Mesendoderm (in vitro differentiated cells): ENCODE data around the gene GTF2H3. TPM values are rescaled to one million over a fixed set of nuclear protein-coding genes. Genes with fewer than 3 reads are reported as not detected.

Experiments
- DNase-seq: peaks from one replicate; pipeline ENCODE4 v3.0.0; 2013
- H2AK5ac ChIP-seq: 2 replicates; pipeline ENCODE4 v1.6.1; 2013; ENCODE audit warnings: low read length, inconsistent platforms
- H2BK120ac ChIP-seq: 2 replicates; pipeline ENCODE4 v1.6.1; 2013; ENCODE audit warnings: low read depth, mild to moderate bottlenecking, low read length, moderate library complexity, mixed read lengths
- H2BK15ac ChIP-seq: replicated peaks from 2 replicates; pipeline ENCODE4 v1.6.1; 2013; ENCODE audit warnings: low read depth, mild to moderate bottlenecking, moderate library complexity
- H2BK5ac ChIP-seq: 2 replicates; pipeline ENCODE4 v1.6.1; 2013; ENCODE audit warnings: low read length, inconsistent platforms
- H3K18ac ChIP-seq: 2 replicates; pipeline ENCODE4 v1.6.1; 2013; ENCODE audit warnings: mild to moderate bottlenecking, low read length, mixed read lengths
- H3K23ac ChIP-seq: one replicate; pipeline ENCODE4 v1.6.1; 2013; ENCODE audit warnings: low read length
- H3K27ac ChIP-seq: 2 replicates; pipeline ENCODE4 v1.5.1; 2013; ENCODE audit warnings: low read depth, mild to moderate bottlenecking, inconsistent platforms, low read length, moderate library complexity
- H3K27me3 ChIP-seq: 2 replicates; pipeline ENCODE4 v1.6.1; 2013; ENCODE audit warnings: low read length, control low read depth, mild to moderate bottlenecking, inconsistent platforms; ENCODE audit not compliant: insufficient read depth, poor library complexity
- H3K36me3 ChIP-seq: 2 replicates; pipeline ENCODE4 v1.6.1; 2013; ENCODE audit warnings: low read length, inconsistent platforms; ENCODE audit not compliant: control insufficient read depth, insufficient read depth
- H3K4ac ChIP-seq: one replicate; pipeline ENCODE4 v1.6.1; 2013; ENCODE audit warnings: low read depth, mild to moderate bottlenecking, low read length, moderate library complexity
- H3K4me1 ChIP-seq: 2 replicates; pipeline ENCODE4 v1.6.1; 2013; ENCODE audit warnings: low read depth, low read length, inconsistent platforms; ENCODE audit not compliant: control insufficient read depth
- H3K4me2 ChIP-seq: 2 replicates; pipeline ENCODE4 v1.6.1; 2013; ENCODE audit warnings: low read length
- H3K4me3 ChIP-seq: 2 replicates; pipeline ENCODE4 v1.5.1; 2013; ENCODE audit warnings: mild to moderate bottlenecking, low read length
- H3K56ac ChIP-seq: one replicate; pipeline ENCODE4 v1.6.1; 2013; ENCODE audit warnings: low read length
- H3K79me1 ChIP-seq: 2 replicates; pipeline ENCODE4 v1.6.1; 2013; ENCODE audit warnings: low read length, inconsistent platforms
- H3K79me2 ChIP-seq: 2 replicates; pipeline ENCODE4 v1.6.1; 2013; ENCODE audit warnings: mild to moderate bottlenecking, low read length; ENCODE audit not compliant: control insufficient read depth, insufficient read depth
- H3K9ac ChIP-seq: 2 replicates; pipeline ENCODE4 v1.6.1; 2013; ENCODE audit warnings: low read length, inconsistent platforms
- H4K5ac ChIP-seq: one replicate; pipeline ENCODE4 v1.6.1; 2013; ENCODE audit warnings: low read length
- H4K8ac ChIP-seq: one replicate; pipeline ENCODE4 v1.6.1; 2013; ENCODE audit warnings: low read depth, mild to moderate bottlenecking, control low read depth, low read length, moderate library complexity
- WGBS: extraction: QIAGEN DNeasy Blood & Tissue Kit; methylation state at CpG from one replicate; pipeline ENCODE4 v1.1.7; 2013; ENCODE audit warnings: low lambda C conversion rate, missing lambda C conversion rate; ENCODE audit not compliant: insufficient coverage; ENCODE audit errors: extremely low coverage; 5-methylcytosine and 5-hydroxymethylcytosine counted together
- polyA plus RNA-seq, 2 experiments: library from polyadenylated mRNA; stranded (reverse); fragments of 200-250 nt; gene quantifications; one replicate each; pipeline ENCODE4 v1.2.3, GENCODE V29; 2013

Gene GTF2H3
- 31.9 TPM for polyA plus RNA-seq (2013, experiment 1 of 2)
- polyA plus RNA-seq (2013, experiment 2 of 2) = 31.1 TPM

- Histone ChIP-seq H3K27me3 (no peaks in the 10 kb centered on the region), H3K4me1 (peaks cover 4% of the 10 kb centered on the region), H3K36me3 (peaks cover 1% of the 10 kb centered on the region), H2BK15ac (no peak within 1 kb of the TSS), H3K4ac (peak within 1 kb of the TSS; percentile 57), H2AK5ac (no peak within 1 kb of the TSS), H3K4me2 (peak within 1 kb of the TSS; percentile 83), H3K18ac (peak within 1 kb of the TSS; percentile 70), H3K9ac (peak within 1 kb of the TSS; percentile 87), H4K8ac (peak within 1 kb of the TSS; percentile 77), H3K27ac (peak within 1 kb of the TSS; percentile 6), H3K79me2 (peaks cover 12% of the 10 kb centered on the region), H4K5ac (peak within 1 kb of the TSS; percentile 87), H3K79me1 (peaks cover 9% of the 10 kb centered on the region), H3K4me3 (peak within 1 kb of the TSS; percentile 90), H2BK5ac (no peak within 1 kb of the TSS), H3K23ac (no peak within 1 kb of the TSS), H3K56ac (peak within 1 kb of the TSS; percentile 88), H2BK120ac (no peak within 1 kb of the TSS)
- DNase-seq = peak; percentile 99
- no CpG with 5 or more reads among the region's 52 CpGs for WGBS
These were observed at the start of gene GTF2H3, which contains the start of gene EIF2B1 for GRCh38 chr12:123633379-123634141. Gene GTF2H3, plus strand, starts transcription at chr12:123633829. Its CDS starts 31 bp downstream, at chr12:123633860. Gene EIF2B1, minus strand, starts transcription at chr12:123633686. Its CDS starts 129 bp downstream, at chr12:123633557.

DNA sequence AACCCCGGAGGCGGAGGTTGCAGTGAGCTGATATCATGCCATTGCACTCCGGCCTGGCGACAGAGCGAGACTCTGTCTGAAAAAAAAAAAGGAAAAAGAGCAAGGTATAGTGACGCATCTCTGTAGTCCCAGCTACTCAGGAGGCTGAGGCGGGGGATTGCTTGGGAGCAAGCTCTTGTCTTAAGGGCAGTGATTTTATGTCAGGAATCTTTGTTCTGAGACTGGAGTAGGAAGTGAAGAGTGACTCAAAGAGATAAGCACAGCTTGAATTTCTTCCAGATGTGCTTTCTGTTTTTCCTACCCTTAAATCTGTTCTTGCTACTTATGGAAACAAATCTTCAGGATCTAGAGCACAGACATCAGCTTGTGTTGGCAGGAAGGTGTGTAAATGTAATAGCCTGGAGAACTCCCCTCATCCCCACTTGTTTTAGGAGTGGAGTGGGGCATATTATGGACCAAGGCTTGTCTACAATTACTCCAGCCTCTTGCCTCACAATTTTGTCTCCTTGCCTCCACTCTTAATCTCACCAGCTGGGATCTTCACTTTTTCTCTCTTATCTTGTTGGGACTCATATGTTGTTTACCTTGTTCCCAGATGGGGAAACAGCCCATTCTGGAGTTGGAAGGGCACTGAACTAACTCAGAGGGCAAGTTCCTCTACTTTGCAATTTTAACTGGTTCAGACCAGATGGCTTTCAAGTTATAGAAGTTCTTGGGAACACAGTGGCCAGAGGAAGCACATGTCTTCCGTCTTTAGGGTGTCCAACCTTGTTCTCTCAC, 41.7 kb upstream of the GTF2H3 start:
- no peak overlapping the region for H3K56ac ChIP-seq
- no peak overlapping the region for H3K4me3 ChIP-seq
- no peak overlapping the region for H3K4me2 ChIP-seq
- WGBS = no CpG with 5 or more reads among the region's 8 CpGs
- H2AK5ac ChIP-seq = no peak overlapping the region
- no peak overlapping the region for H2BK15ac ChIP-seq
- H3K18ac ChIP-seq = no peak overlapping the region
- no peak overlapping the region for H3K4ac ChIP-seq
- no peak overlapping the region for H4K8ac ChIP-seq
- H3K79me2 ChIP-seq = peaks cover 12% of the 10 kb centered on the region
- no peak overlapping the region for H2BK120ac ChIP-seq
- H3K27ac ChIP-seq = no peak overlapping the region
- no peak overlapping the region for H2BK5ac ChIP-seq
- no peak overlapping the region for H4K5ac ChIP-seq
- no peak for DNase-seq
- H3K79me1 ChIP-seq = peaks cover 9% of the 10 kb centered on the region
- no peaks in the 10 kb centered on the region for H3K4me1 ChIP-seq
- H3K36me3 ChIP-seq = peaks cover 12% of the 10 kb centered on the region
- no peak overlapping the region for H3K9ac ChIP-seq
- no peak overlapping the region for H3K23ac ChIP-seq
- H3K27me3 ChIP-seq = no peaks in the 10 kb centered on the region

DNA sequence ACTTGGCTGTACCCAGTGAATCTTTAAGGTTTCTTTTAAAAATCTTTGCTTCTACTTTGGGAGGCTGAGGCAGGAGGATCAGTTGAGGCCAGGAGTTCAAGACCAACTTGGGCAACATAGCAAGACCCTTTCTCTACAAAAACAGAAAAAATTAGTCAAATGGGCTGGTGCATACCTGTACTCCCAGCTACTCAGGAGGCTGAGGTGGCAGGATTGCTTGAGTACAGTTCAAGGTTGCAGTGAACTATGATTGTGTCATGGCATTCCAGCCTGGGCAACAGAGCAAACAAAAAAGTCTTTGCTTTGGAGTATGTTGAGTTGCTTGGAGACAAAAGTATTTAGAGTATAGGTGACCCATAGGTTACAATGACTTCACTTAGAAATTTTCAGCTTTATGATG, 37.9 kb upstream of the GTF2H3 start:
- no peak overlapping the region for H4K5ac ChIP-seq
- H3K18ac ChIP-seq = no peak overlapping the region
- no peak overlapping the region for H3K4me2 ChIP-seq
- H3K27me3 ChIP-seq = no peaks in the 10 kb centered on the region
- no peak overlapping the region for H3K4me3 ChIP-seq
- no peak overlapping the region for H2BK120ac ChIP-seq
- H3K4ac ChIP-seq = no peak overlapping the region
- H3K79me1 ChIP-seq = peaks cover 4% of the 10 kb centered on the region
- H3K36me3 ChIP-seq = peaks cover 11% of the 10 kb centered on the region
- no peak overlapping the region for H2BK15ac ChIP-seq
- H3K23ac ChIP-seq = no peak overlapping the region
- H3K9ac ChIP-seq = no peak overlapping the region
- no peaks in the 10 kb centered on the region for H3K4me1 ChIP-seq
- no peak for DNase-seq
- no peak overlapping the region for H3K56ac ChIP-seq
- no peak overlapping the region for H2AK5ac ChIP-seq
- peaks cover 3% of the 10 kb centered on the region for H3K79me2 ChIP-seq
- no peak overlapping the region for H2BK5ac ChIP-seq
- no peak overlapping the region for H3K27ac ChIP-seq
- H4K8ac ChIP-seq = no peak overlapping the region

DNA sequence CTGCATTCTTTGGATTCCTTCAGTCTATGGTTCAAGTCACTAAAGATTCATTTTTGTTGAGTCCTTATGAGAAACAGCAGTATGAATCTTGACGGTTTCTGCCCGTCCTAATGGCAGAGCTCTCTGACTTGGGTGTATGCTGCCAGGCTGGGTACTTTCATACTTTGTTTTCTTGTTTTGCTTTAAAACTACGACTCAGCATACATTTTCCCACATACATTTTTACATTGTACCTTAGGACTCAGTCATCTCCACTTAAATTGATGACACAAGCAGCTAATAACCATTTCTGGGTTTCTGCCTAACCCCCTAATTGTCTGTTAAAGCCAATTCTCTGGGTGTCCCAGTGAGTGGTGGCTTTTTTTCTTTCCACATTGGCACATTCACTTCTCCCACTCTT, 36.5 kb upstream of the GTF2H3 start:
- peaks cover 1% of the 10 kb centered on the region for H3K79me1 ChIP-seq

GRCh38 chr12:123598522-123598921, 35.1 kb upstream of the GTF2H3 start:
- Histone ChIP-seq H3K4me2 (no peak overlapping the region), H3K27me3 (no peaks in the 10 kb centered on the region), H3K18ac (no peak overlapping the region), H3K4me1 (peaks cover 2% of the 10 kb centered on the region), H3K36me3 (peaks cover 5% of the 10 kb centered on the region), H3K4me3 (no peak overlapping the region), H4K5ac (no peak overlapping the region), H3K9ac (no peak overlapping the region), H2AK5ac (no peak overlapping the region), H3K79me2 (peaks cover 15% of the 10 kb centered on the region), H2BK120ac (no peak overlapping the region), H3K56ac (no peak overlapping the region), H3K79me1 (no peaks in the 10 kb centered on the region), H2BK15ac (no peak overlapping the region), H3K23ac (no peak overlapping the region), H2BK5ac (no peak overlapping the region), H3K4ac (no peak overlapping the region), H4K8ac (no peak overlapping the region), H3K27ac (no peak overlapping the region)
- DNase-seq = no peak
- WGBS = no CpG with 5 or more reads among the region's 3 CpGs

More for the DNA sequence above, 36.5 kb upstream of the GTF2H3 start:
- Histone ChIP-seq H3K4ac (no peak overlapping the region), H3K79me2 (peaks cover 4% of the 10 kb centered on the region), H2BK15ac (no peak overlapping the region), H4K8ac (no peak overlapping the region), H2AK5ac (no peak overlapping the region), H3K23ac (no peak overlapping the region), H3K4me3 (no peak overlapping the region), H3K18ac (no peak overlapping the region), H3K36me3 (peaks cover 7% of the 10 kb centered on the region), H2BK120ac (no peak overlapping the region), H3K4me2 (no peak overlapping the region), H3K27ac (no peak overlapping the region), H3K56ac (no peak overlapping the region), H3K4me1 (no peaks in the 10 kb centered on the region), H2BK5ac (no peak overlapping the region), H3K9ac (no peak overlapping the region), H4K5ac (no peak overlapping the region), H3K27me3 (no peaks in the 10 kb centered on the region)
- DNase-seq = no peak
- WGBS = no CpG with 5 or more reads among the region's 3 CpGs
